CD4-positive, alpha-beta T cell (primary cell): ENCODE results near the gene EPB41L1. TPM values are rescaled to one million over a fixed set of nuclear protein-coding genes. Genes with fewer than 3 reads are reported as not detected.

Experiments used
- ATAC-seq: fragments of 200-7000 bp; cut with Tn5 transposase; one replicate; pipeline ENCODE4 v1.10.0; 2022; ENCODE audit warnings: mild to moderate bottlenecking; ENCODE audit not compliant: poor library complexity
- CTCF ChIA-PET: fragments of 350-600 bp; sonication (Branson Sonifier 250); formaldehyde crosslinking; loops from one replicate; lab custom pipeline; 2021; ENCODE audit warnings: antibody characterized with exemption, inconsistent platforms; lab: Charles Lee
- POLR2A ChIA-PET: fragments of 350-600 bp; sonication (Branson Sonifier 250); formaldehyde crosslinking; loops from one replicate; lab custom pipeline; 2021; ENCODE audit warnings: antibody characterized with exemption, inconsistent platforms; lab: Charles Lee
- DNase-seq, 14 experiments: peaks; one replicate each; pipeline ENCODE4 v3.0.0-alpha.2; 2013 to 2020; ENCODE audit warnings: mixed read lengths in 2 of 14
- H3K27ac ChIP-seq, 2 donors: one replicate each; pipeline versions ENCODE4 v1.5.1 to v1.7.0; 2013; ENCODE audit warnings: low read length in 2 of 2, low read depth in 1 of 2, mild to moderate bottlenecking in 1 of 2
- H3K27me3 ChIP-seq, 2 experiments: 1 replicate in 1 of 2; 2 replicates in 1 of 2; pipeline versions ENCODE4 v1.6.1 to v1.7.0; 2013; ENCODE audit warnings: low read length in 2 of 2, control low read depth in 1 of 2, mild to moderate bottlenecking in 1 of 2, moderate library complexity in 1 of 2; ENCODE audit not compliant: insufficient read depth in 2 of 2, control insufficient read depth in 1 of 2
- H3K36me3 ChIP-seq: one replicate; pipeline ENCODE4 v1.6.1; 2013; ENCODE audit warnings: low read length, control low read depth; ENCODE audit not compliant: insufficient read depth
- H3K4me1 ChIP-seq: one replicate; pipeline ENCODE4 v1.6.1; 2013; ENCODE audit warnings: low read length, control low read depth; ENCODE audit not compliant: insufficient read depth
- H3K4me3 ChIP-seq: one replicate; pipeline ENCODE4 v1.5.1; 2013; ENCODE audit warnings: mild to moderate bottlenecking, low read length, moderate library complexity
- H3K9me3 ChIP-seq, 2 experiments: 1 replicate in 1 of 2; 2 replicates in 1 of 2; pipeline versions ENCODE4 v1.6.1 to v1.7.0; 2013; ENCODE audit warnings: low read length in 2 of 2, mild to moderate bottlenecking in 2 of 2, control low read depth in 1 of 2, moderate library complexity in 1 of 2; ENCODE audit not compliant: control insufficient read depth in 1 of 2, insufficient read depth in 1 of 2
- H3K27ac Mint-ChIP-seq: one replicate; pipeline ENCODE4 v1.8.0; 2020; ENCODE audit warnings: mixed read lengths
- H3K27me3 Mint-ChIP-seq: one replicate; pipeline ENCODE4 v1.8.0; 2021; ENCODE audit warnings: mixed read lengths
- H3K36me3 Mint-ChIP-seq: one replicate; pipeline ENCODE4 v1.8.0; 2021; ENCODE audit warnings: low read depth, mixed read lengths
- H3K4me1 Mint-ChIP-seq: one replicate; pipeline ENCODE4 v1.8.0; 2021; ENCODE audit warnings: low read depth, mixed read lengths
- H3K4me3 Mint-ChIP-seq: one replicate; pipeline ENCODE4 v1.8.0; 2020; ENCODE audit warnings: mild to moderate bottlenecking, mixed read lengths
- H3K9me3 Mint-ChIP-seq: one replicate; pipeline ENCODE4 v1.8.0; 2020; ENCODE audit warnings: mixed read lengths
- intact Hi-C, 2 experiments: fragments of 100-400 bp; cut with DNase I in 1 of 2; cut with micrococcal nuclease in 1 of 2; formaldehyde crosslinking; loops; one replicate each; pipeline versions ENCODE4 v1.15.1 to v1.9.0; 2023 to 2025; cut with DNase I, micrococcal nuclease
- total RNA-seq, 174 experiments: library from RNA in 2 of 174; stranded (reverse) in 2 of 174; gene quantifications; one replicate each; pipeline ENCODE4 v1.2.3 and lab custom pipeline; 2021 to 2026
- TF ChIP-seq, protein P1 (sequence below): fragments of 200-600 bp; IDR thresholded peaks from one replicate; pipeline ENCODE4 v1.8.0; 2022; ENCODE audit warnings: antibody characterized with exemption, mild to moderate bottlenecking

Gene EPB41L1
- total RNA-seq, 2 experiments from 2014 or later: 0.19 to 0.25 TPM

DNA sequence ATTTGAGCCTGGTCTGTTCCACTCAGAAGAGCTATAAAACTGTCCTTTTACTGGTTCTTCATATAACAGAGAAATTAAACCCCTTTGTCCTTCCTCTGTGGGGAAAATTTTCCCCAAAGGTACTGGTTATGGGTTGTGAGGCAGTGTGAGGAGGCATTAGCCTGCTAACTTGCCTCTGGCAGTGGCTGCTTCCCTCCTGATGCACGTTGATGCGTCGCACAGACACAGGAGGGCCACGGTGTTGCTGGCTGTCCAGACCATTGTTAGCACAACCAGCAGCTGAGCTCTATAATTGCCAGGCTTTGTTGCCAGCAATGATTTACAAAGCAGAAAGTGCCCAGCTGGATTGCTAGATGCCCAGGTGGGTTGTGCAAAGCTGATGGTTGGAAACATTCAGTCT, 91.9 kb downstream of the EPB41L1 start:
- Histone ChIP-seq H3K36me3 (peaks cover 83% of the 10 kb centered on the region), H3K4me1 (no peaks in the 10 kb centered on the region), H3K27me3 (no peaks in the 10 kb centered on the region), H3K4me3 (no peak overlapping the region), H3K9me3 (no peaks in the 10 kb centered on the region), H3K27ac (no peak overlapping the region)
- Mint-ChIP-seq H3K9me3 (no peaks in the 10 kb centered on the region), H3K27me3 (no peaks in the 10 kb centered on the region), H3K4me1 (peaks cover 47% of the 10 kb centered on the region), H3K36me3 (peaks cover 83% of the 10 kb centered on the region), H3K4me3 (no peak overlapping the region), H3K27ac (no peak overlapping the region)
- TF ChIP-seq, protein P1, sequence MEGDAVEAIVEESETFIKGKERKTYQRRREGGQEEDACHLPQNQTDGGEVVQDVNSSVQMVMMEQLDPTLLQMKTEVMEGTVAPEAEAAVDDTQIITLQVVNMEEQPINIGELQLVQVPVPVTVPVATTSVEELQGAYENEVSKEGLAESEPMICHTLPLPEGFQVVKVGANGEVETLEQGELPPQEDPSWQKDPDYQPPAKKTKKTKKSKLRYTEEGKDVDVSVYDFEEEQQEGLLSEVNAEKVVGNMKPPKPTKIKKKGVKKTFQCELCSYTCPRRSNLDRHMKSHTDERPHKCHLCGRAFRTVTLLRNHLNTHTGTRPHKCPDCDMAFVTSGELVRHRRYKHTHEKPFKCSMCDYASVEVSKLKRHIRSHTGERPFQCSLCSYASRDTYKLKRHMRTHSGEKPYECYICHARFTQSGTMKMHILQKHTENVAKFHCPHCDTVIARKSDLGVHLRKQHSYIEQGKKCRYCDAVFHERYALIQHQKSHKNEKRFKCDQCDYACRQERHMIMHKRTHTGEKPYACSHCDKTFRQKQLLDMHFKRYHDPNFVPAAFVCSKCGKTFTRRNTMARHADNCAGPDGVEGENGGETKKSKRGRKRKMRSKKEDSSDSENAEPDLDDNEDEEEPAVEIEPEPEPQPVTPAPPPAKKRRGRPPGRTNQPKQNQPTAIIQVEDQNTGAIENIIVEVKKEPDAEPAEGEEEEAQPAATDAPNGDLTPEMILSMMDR: no peak
- POLR2A ChIA-PET: no interaction called here
- CTCF ChIA-PET: no interaction called here
- intact Hi-C loops: no loop called here
- no peak for DNase-seq
- no peak for ATAC-seq

DNA sequence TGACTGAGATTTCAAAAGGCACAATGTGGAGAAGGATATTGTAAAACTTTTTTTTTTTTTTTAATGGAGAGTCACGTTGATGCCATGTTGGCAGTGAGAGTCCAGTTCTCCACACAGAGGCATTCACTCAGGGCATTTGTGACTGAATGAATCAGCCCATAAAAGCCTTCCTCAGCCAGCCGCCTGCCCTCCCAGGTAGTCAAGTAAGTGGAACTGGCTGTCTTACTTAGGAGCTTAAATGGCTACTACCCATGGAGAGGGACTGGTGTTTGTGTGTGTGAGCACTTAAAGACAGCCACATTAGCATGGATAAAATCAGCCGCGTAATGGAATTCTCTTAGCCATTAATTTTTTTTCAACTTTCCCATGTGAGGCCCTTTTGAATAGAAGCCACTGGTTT, 94.3 kb downstream of the EPB41L1 start:
- Histone ChIP-seq H3K4me1 (no peaks in the 10 kb centered on the region), H3K9me3 (no peaks in the 10 kb centered on the region), H3K36me3 (peaks cover 90% of the 10 kb centered on the region), H3K27me3 (no peaks in the 10 kb centered on the region), H3K4me3 (no peak overlapping the region), H3K27ac (no peak overlapping the region)
- no peaks in the 10 kb centered on the region for H3K9me3 Mint-ChIP-seq
- no peak overlapping the region for H3K27ac Mint-ChIP-seq
- peaks cover 92% of the 10 kb centered on the region for H3K36me3 Mint-ChIP-seq
- H3K4me1 Mint-ChIP-seq: peaks cover 46% of the 10 kb centered on the region
- H3K27me3 Mint-ChIP-seq: no peaks in the 10 kb centered on the region
- POLR2A ChIA-PET: no interaction called here
- no peak for ATAC-seq
- intact Hi-C loops: no loop called here
- no peak overlapping the region for H3K4me3 Mint-ChIP-seq
- TF ChIP-seq, protein P1: no peak
- CTCF ChIA-PET: no interaction called here
- DNase-seq: no peak

DNA sequence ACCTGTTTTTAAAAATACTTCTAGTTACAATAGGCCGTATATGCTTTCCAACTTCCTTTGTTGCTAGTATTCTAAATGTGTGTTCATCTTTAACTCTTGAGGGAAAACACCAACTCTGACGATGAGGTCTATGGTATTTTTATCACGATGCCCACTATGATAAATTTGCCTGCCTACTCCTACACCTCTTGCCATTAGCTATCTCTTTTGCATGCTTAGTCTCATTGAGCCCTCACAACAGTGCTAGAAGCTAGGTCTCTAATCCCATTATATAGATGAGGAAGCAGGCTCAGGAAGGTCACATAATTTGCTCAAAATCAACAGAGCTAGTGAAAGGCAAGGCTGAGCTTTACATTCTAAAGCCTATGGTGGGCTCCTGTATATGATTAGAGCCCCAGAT, 94.9 kb downstream of the EPB41L1 start:
- Histone ChIP-seq H3K9me3 (no peaks in the 10 kb centered on the region), H3K4me3 (no peak overlapping the region), H3K27me3 (no peaks in the 10 kb centered on the region), H3K36me3 (peaks cover 89% of the 10 kb centered on the region), H3K4me1 (no peaks in the 10 kb centered on the region), H3K27ac (no peak overlapping the region)
- H3K4me1 Mint-ChIP-seq: peaks cover 42% of the 10 kb centered on the region
- H3K9me3 Mint-ChIP-seq: no peaks in the 10 kb centered on the region
- intact Hi-C loops: no loop called here
- ChIA-PET CTCF (interaction anchor here (0.6 kb wide), 1 partner anchor 1457 kb away, joined by 3 read pairs; no protein-coding TSS in a partner anchor), POLR2A (no interaction called here)
- no peak for DNase-seq
- no peaks in the 10 kb centered on the region for H3K27me3 Mint-ChIP-seq
- H3K4me3 Mint-ChIP-seq: no peak overlapping the region
- H3K36me3 Mint-ChIP-seq: peaks cover 92% of the 10 kb centered on the region
- H3K27ac Mint-ChIP-seq: no peak overlapping the region
- TF ChIP-seq, protein P1: no peak
- ATAC-seq: no peak
